GM19395 (cell line): ENCODE data around the gene WDR53.
"Not testable (repeated sequence)": the region's sequence is repeated elsewhere in the genome, so short reads cannot be mapped to it uniquely, and the experiment has no call there.

ENCODE experiments used
- ATAC-seq: cut with Tn5 transposase; IDR thresholded peaks from one replicate; pipeline ENCODE4 v1.9.1; 2021; ENCODE audit warnings: mild to moderate bottlenecking, moderate library complexity; ENCODE audit not compliant: unreplicated experiment

Gene WDR53

GRCh38 chr3:196518966-196519717 is 49.2 kb downstream of the WDR53 start:
- ATAC-seq: no peak

- ATAC-seq: no peak
Measured at GRCh38 chr3:196517919-196518318, 50.4 kb downstream of the WDR53 start.

GRCh38 chr3:196517162-196517800 is 51.1 kb downstream of the WDR53 start:
- ATAC-seq: no peak

GRCh38 chr3:196514913-196515621 is 53.3 kb downstream of the WDR53 start, which contains the start of gene SMCO1:
SMCO1 (minus strand) TSS chr3:196515346; CDS start chr3:196515209, 137 bp downstream.
- no peak for ATAC-seq

GRCh38 chr3:196514350-196514716 is 54.0 kb downstream of the WDR53 start:
- no peak for ATAC-seq

GRCh38 chr3:196513697-196514349 is 54.5 kb downstream of the WDR53 start:
- no peak for ATAC-seq

- not testable (repeated sequence) for ATAC-seq
Measured at GRCh38 chr3:196511646-196512425, 56.5 kb downstream of the WDR53 start.

GRCh38 chr3:196511108-196511507 is 57.2 kb downstream of the WDR53 start:
- ATAC-seq: not testable (repeated sequence)

GRCh38 chr3:196506687-196507086 is 61.7 kb downstream of the WDR53 start:
- ATAC-seq: no peak

- no peak for ATAC-seq
Measured at GRCh38 chr3:196504556-196504955, 63.8 kb downstream of the WDR53 start.
